ENCODE data around the gene KIR2DL1.
"Not testable (repeated sequence)": the region's sequence is repeated elsewhere in the genome, so short reads cannot be mapped to it uniquely, and the experiment has no call there.

DNA sequence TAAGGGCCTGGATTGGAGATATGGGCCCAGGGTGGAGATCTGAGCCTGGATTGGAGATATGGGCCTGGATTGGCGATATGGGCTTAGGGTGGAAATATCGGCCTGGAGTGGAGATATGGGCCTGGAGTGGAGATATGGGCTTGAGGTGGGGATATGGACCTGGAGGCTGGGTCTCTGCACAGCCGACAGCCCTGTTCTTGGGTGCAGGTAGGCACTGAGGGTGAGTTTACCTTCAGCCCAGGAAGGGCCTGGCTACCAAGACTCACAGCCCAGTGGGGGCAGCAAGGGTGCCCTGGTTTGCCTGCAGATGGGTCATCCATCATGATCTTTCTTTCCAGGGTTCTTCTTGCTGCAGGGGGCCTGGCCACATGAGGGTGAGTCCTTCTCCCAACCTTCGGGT, 918 bp downstream of the KIR2DL1 start:
- TF ChIP-seq ZNF248 (tag by site-specific recombination; IDR thresholded peaks at IDR 0.05); PRDM1 (tag by site-specific recombination; IDR thresholded peaks at IDR 0.05); REPIN1 (tag by site-specific recombination; IDR thresholded peaks at IDR 0.05; ENCODE audit: low read depth); SETDB1 (IDR thresholded peaks at IDR 0.05; ENCODE audit: insufficient read length, low read length); ZNF214 (tag by site-specific recombination; IDR thresholded peaks at IDR 0.05; ENCODE audit: borderline replicate concordance); ZBTB8A (tag by site-specific recombination; IDR thresholded peaks at IDR 0.05): not testable (repeated sequence)
- TF ChIP-seq, protein P1, sequence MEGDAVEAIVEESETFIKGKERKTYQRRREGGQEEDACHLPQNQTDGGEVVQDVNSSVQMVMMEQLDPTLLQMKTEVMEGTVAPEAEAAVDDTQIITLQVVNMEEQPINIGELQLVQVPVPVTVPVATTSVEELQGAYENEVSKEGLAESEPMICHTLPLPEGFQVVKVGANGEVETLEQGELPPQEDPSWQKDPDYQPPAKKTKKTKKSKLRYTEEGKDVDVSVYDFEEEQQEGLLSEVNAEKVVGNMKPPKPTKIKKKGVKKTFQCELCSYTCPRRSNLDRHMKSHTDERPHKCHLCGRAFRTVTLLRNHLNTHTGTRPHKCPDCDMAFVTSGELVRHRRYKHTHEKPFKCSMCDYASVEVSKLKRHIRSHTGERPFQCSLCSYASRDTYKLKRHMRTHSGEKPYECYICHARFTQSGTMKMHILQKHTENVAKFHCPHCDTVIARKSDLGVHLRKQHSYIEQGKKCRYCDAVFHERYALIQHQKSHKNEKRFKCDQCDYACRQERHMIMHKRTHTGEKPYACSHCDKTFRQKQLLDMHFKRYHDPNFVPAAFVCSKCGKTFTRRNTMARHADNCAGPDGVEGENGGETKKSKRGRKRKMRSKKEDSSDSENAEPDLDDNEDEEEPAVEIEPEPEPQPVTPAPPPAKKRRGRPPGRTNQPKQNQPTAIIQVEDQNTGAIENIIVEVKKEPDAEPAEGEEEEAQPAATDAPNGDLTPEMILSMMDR (tag by site-specific recombination; IDR thresholded peaks at IDR 0.05), result not testable (repeated sequence)
- TF ChIP-seq, protein P2, sequence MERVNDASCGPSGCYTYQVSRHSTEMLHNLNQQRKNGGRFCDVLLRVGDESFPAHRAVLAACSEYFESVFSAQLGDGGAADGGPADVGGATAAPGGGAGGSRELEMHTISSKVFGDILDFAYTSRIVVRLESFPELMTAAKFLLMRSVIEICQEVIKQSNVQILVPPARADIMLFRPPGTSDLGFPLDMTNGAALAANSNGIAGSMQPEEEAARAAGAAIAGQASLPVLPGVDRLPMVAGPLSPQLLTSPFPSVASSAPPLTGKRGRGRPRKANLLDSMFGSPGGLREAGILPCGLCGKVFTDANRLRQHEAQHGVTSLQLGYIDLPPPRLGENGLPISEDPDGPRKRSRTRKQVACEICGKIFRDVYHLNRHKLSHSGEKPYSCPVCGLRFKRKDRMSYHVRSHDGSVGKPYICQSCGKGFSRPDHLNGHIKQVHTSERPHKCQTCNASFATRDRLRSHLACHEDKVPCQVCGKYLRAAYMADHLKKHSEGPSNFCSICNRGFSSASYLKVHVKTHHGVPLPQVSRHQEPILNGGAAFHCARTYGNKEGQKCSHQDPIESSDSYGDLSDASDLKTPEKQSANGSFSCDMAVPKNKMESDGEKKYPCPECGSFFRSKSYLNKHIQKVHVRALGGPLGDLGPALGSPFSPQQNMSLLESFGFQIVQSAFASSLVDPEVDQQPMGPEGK (tag by site-specific recombination; IDR thresholded peaks at IDR 0.05), result not testable (repeated sequence)

Measured in HEK293 (cell line).